HEK293 (cell line): ENCODE data around the gene PRKG1.

Source experiments
- CTCF ChIA-PET: fragments of 350-600 bp; formaldehyde crosslinking; extraction: SDS; loops from one replicate; lab custom pipeline; 2021; ENCODE audit warnings: antibody characterized with exemption; lab: Yijun Ruan, JAX
- POLR2A ChIA-PET: fragments of 300-600 bp; formaldehyde crosslinking; extraction: SDS; loops from one replicate; lab custom pipeline; 2020; ENCODE audit warnings: antibody characterized with exemption, inconsistent platforms; lab: Yijun Ruan, JAX
- H3K27ac ChIP-seq: fragments of 200-500 bp; sonication (Bioruptor generic); 2 replicates; pipeline ENCODE4 v1.5.1; 2014; ENCODE audit warnings: low read depth, low read length, control low read depth, inconsistent platforms; ENCODE audit errors: extremely low read depth
- H3K36me3 ChIP-seq, 2 experiments: fragments of 200-500 bp in 1 of 2; sonication (Bioruptor generic) in 1 of 2; 1 replicate in 1 of 2; 2 replicates in 1 of 2; pipeline ENCODE4 v1.5.1; 2014 to 2017; ENCODE audit warnings: inconsistent platforms in 2 of 2, low read length in 2 of 2; ENCODE audit not compliant: control insufficient read depth in 2 of 2, insufficient read depth in 1 of 2
- H3K4me1 ChIP-seq: fragments of 200-500 bp; sonication (Bioruptor generic); 2 replicates; pipeline ENCODE4 v1.5.1; 2014; ENCODE audit warnings: mild to moderate bottlenecking, low read length, inconsistent platforms; ENCODE audit not compliant: control insufficient read depth, insufficient read depth
- H3K4me3 ChIP-seq: 2 replicates; pipeline ENCODE4 v1.5.1; 2011; ENCODE audit warnings: low read depth, mild to moderate bottlenecking, control low read depth, low read length, moderate library complexity
- H3K9me3 ChIP-seq: fragments of 200-500 bp; sonication (Bioruptor generic); 2 replicates; pipeline ENCODE4 v1.5.1; 2014; ENCODE audit warnings: low read depth, low read length, inconsistent platforms; ENCODE audit not compliant: control insufficient read depth, insufficient read depth
- ATF2 ChIP-seq: fragments of 450-650 bp; formaldehyde crosslinking; IDR thresholded peaks from 2 replicates; pipeline ENCODE4 v1.5.1; 2016; ENCODE audit warnings: missing biosample characterization, missing genetic modification characterization, low read depth
- EGR2 ChIP-seq: fragments of 450-650 bp; formaldehyde crosslinking; IDR thresholded peaks from 2 replicates; pipeline ENCODE4 v1.5.1; 2016; ENCODE audit warnings: low read depth, missing biosample characterization, missing genetic modification characterization
- IKZF3 ChIP-seq: fragments of 450-650 bp; IDR thresholded peaks from 2 replicates; pipeline ENCODE4 v1.5.0; 2018; ENCODE audit warnings: missing biosample characterization, mild to moderate bottlenecking, missing genetic modification characterization, moderate library complexity
- SALL2 ChIP-seq: fragments of 450-650 bp; formaldehyde crosslinking; IDR thresholded peaks from 2 replicates; pipeline ENCODE4 v1.5.0; 2017; ENCODE audit warnings: missing biosample characterization, mild to moderate bottlenecking, missing genetic modification characterization, borderline replicate concordance
- WT1 ChIP-seq: fragments of 450-650 bp; formaldehyde crosslinking; IDR thresholded peaks from 2 replicates; pipeline ENCODE4 v1.5.1; 2016; ENCODE audit warnings: missing biosample characterization, missing genetic modification characterization
- ZBTB10 ChIP-seq: fragments of 450-650 bp; formaldehyde crosslinking; IDR thresholded peaks from 2 replicates; pipeline ENCODE4 v1.5.1; 2016; ENCODE audit warnings: missing biosample characterization, missing genetic modification characterization
- ZNF169 ChIP-seq: fragments of 450-650 bp; formaldehyde crosslinking; IDR thresholded peaks from 2 replicates; pipeline ENCODE4 v1.5.1; 2016; ENCODE audit warnings: missing biosample characterization, missing genetic modification characterization
- ZNF19 ChIP-seq: fragments of 450-650 bp; formaldehyde crosslinking; IDR thresholded peaks from 2 replicates; pipeline ENCODE4; 2016; ENCODE audit warnings: missing biosample characterization, missing genetic modification characterization, low read depth
- ZNF292 ChIP-seq: fragments of 450-650 bp; formaldehyde crosslinking; IDR thresholded peaks from 2 replicates; pipeline ENCODE4 v1.5.1; 2016; ENCODE audit warnings: low read depth, missing biosample characterization, missing genetic modification characterization, borderline replicate concordance
- ZNF37A ChIP-seq: fragments of 450-650 bp; IDR thresholded peaks from 2 replicates; pipeline ENCODE4 v1.5.1; 2018; ENCODE audit warnings: missing biosample characterization, missing genetic modification characterization
- ZNF391 ChIP-seq: fragments of 450-650 bp; formaldehyde crosslinking; IDR thresholded peaks from 2 replicates; pipeline ENCODE4 v1.5.1; 2016; ENCODE audit warnings: low read depth, missing biosample characterization, missing genetic modification characterization, borderline replicate concordance
- ZNF529 ChIP-seq: fragments of 450-650 bp; formaldehyde crosslinking; IDR thresholded peaks from 2 replicates; pipeline ENCODE4 v1.5.1; 2017; ENCODE audit warnings: missing genetic modification characterization, missing biosample characterization; ENCODE audit not compliant: insufficient replicate concordance
- ZNF544 ChIP-seq: fragments of 450-650 bp; formaldehyde crosslinking; IDR thresholded peaks from 2 replicates; pipeline ENCODE4 v1.5.0; 2017; ENCODE audit warnings: missing biosample characterization, missing genetic modification characterization
- ZNF549 ChIP-seq: fragments of 450-650 bp; IDR thresholded peaks from 2 replicates; pipeline ENCODE4 v1.5.1; 2018; ENCODE audit warnings: missing biosample characterization, missing genetic modification characterization, mild to moderate bottlenecking, inconsistent platforms, moderate library complexity
- ZNF600 ChIP-seq: fragments of 450-650 bp; formaldehyde crosslinking; IDR thresholded peaks from 2 replicates; pipeline ENCODE4 v1.5.1; 2016; ENCODE audit warnings: missing biosample characterization, missing genetic modification characterization
- ZNF626 ChIP-seq: fragments of 450-650 bp; sonication (Bioruptor Pico); formaldehyde crosslinking; IDR thresholded peaks from 2 replicates; pipeline ENCODE4 v1.5.1; 2018; ENCODE audit warnings: missing biosample characterization, missing genetic modification characterization, inconsistent platforms
- ZNF629 ChIP-seq: fragments of 450-650 bp; formaldehyde crosslinking; IDR thresholded peaks from 2 replicates; pipeline ENCODE4 v1.5.1; 2017; ENCODE audit warnings: missing biosample characterization, missing genetic modification characterization
- ZNF639 ChIP-seq: fragments of 450-650 bp; formaldehyde crosslinking; IDR thresholded peaks from 2 replicates; pipeline ENCODE4 v1.5.1; 2016; ENCODE audit warnings: missing biosample characterization, missing genetic modification characterization
- ZNF660 ChIP-seq: fragments of 450-650 bp; IDR thresholded peaks from 2 replicates; pipeline ENCODE4 v1.5.1; 2018; ENCODE audit warnings: missing biosample characterization, mild to moderate bottlenecking, missing genetic modification characterization
- ZNF677 ChIP-seq: fragments of 450-650 bp; IDR thresholded peaks from 2 replicates; pipeline ENCODE4 v1.5.0; 2018; ENCODE audit warnings: missing biosample characterization, mild to moderate bottlenecking, missing genetic modification characterization, moderate library complexity
- TF ChIP-seq, protein P1 (sequence below): fragments of 450-650 bp; formaldehyde crosslinking; IDR thresholded peaks from 2 replicates; pipeline ENCODE4 v1.5.1; 2016; ENCODE audit warnings: missing biosample characterization, missing genetic modification characterization, borderline replicate concordance
- TF ChIP-seq, protein P2 (sequence below): fragments of 450-650 bp; formaldehyde crosslinking; IDR thresholded peaks from 2 replicates; pipeline ENCODE4 v1.5.1; 2016; ENCODE audit warnings: missing biosample characterization, missing genetic modification characterization

PRKG1 gene

GRCh38 chr10:51358227-51358626 lies 283.9 kb downstream of the PRKG1 start:
- TF ChIP-seq ZNF391 (tag by site-specific recombination) (no peak), ZNF37A (tag by site-specific recombination) (no peak)
- TF ChIP-seq, all 188 proteins: peak for 0
- H3K9me3 ChIP-seq, result no peaks in the 10 kb centered on the region
- ChIA-PET CTCF (interaction anchor here (0.7 kb wide), 1 partner anchor 361 kb away, joined by 3 read pairs; no protein-coding TSS in a partner anchor), POLR2A (no interaction called here)
- no peak overlapping the region for H3K4me3 ChIP-seq
- H3K4me1 ChIP-seq, result no peaks in the 10 kb centered on the region
- no peak overlapping the region for H3K27ac ChIP-seq
- no peaks in the 10 kb centered on the region for H3K36me3 ChIP-seq

DNA sequence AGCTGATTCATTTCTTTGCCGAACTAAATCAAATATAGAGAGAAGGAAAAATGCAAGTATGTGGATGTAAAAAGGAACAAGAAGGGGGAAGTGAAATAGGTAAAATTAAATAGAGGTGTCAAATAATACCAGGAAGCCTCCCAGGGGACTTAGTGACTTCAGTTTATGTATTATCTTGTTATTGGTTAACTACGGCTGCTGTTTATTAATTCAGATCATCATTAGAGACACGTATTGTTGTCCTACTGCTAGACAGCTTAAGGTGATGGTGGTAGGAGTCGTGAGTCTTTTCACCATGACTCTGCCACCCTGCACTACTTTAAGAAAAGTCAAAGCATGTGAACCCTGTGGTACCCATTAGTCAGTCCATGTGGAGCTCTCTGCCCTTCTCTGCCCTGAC lies 289.1 kb downstream of the PRKG1 start:
- no peak overlapping the region for H3K4me3 ChIP-seq
- H3K27ac ChIP-seq, result no peak overlapping the region
- POLR2A ChIA-PET, result interaction anchor here (0.7 kb wide), 1 partner anchor 960 kb away, joined by 6 read pairs; no protein-coding TSS in a partner anchor
- H3K9me3 ChIP-seq, result no peaks in the 10 kb centered on the region
- TF ChIP-seq EGR2 (tag by site-specific recombination) (no peak), IKZF3 (tag by site-specific recombination) (no peak), WT1 (tag by site-specific recombination) (no peak), ZNF639 (tag by site-specific recombination) (no peak), ZNF529 (tag by site-specific recombination) (no peak), ZNF629 (tag by site-specific recombination) (no peak), ZNF626 (tag by site-specific recombination) (no peak)
- TF ChIP-seq, protein P1, sequence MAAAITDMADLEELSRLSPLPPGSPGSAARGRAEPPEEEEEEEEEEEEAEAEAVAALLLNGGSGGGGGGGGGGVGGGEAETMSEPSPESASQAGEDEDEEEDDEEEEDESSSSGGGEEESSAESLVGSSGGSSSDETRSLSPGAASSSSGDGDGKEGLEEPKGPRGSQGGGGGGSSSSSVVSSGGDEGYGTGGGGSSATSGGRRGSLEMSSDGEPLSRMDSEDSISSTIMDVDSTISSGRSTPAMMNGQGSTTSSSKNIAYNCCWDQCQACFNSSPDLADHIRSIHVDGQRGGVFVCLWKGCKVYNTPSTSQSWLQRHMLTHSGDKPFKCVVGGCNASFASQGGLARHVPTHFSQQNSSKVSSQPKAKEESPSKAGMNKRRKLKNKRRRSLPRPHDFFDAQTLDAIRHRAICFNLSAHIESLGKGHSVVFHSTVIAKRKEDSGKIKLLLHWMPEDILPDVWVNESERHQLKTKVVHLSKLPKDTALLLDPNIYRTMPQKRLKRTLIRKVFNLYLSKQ (tag by site-specific recombination), result no peak
- TF ChIP-seq, all 188 proteins: peak for 0
- peaks cover 3% of the 10 kb centered on the region; the same call in 1 of the 2 replicates for H3K4me1 ChIP-seq
- H3K36me3 ChIP-seq, result no peaks in the 10 kb centered on the region
- CTCF ChIA-PET, result interaction anchor here (0.6 kb wide), 1 partner anchor 14 kb away, joined by 3 read pairs; no protein-coding TSS in a partner anchor

DNA sequence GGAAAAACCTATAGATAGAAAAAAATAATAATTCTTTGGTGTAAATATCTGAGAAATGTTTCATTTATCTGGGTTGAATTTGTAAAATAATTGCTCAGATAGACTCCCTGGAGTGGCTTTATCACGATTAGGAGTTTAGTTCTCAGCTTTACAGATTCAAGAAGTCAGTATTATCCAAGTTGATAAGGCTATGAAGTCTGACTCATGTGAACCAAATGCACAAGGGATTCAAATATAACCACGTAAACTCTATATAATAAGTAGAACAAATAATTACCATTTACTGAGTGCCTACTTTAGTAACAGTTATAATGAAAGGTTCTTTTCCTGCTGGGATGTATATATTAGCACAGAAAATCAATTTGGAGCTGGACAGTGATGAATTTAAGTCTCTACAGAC lies 290.4 kb downstream of the PRKG1 start:
- H3K27ac ChIP-seq, result no peak overlapping the region
- no peak overlapping the region for H3K4me3 ChIP-seq
- POLR2A ChIA-PET, result no interaction called here
- no peaks in the 10 kb centered on the region for H3K36me3 ChIP-seq
- TF ChIP-seq SALL2 (tag by site-specific recombination) (no peak), ZNF19 (tag by site-specific recombination) (no peak), ZNF677 (tag by site-specific recombination) (no peak), ZNF549 (no peak), ZNF600 (no peak), ZNF660 (no peak), ZBTB10 (tag by site-specific recombination) (no peak), ATF2 (tag by site-specific recombination) (no peak), ZNF544 (tag by site-specific recombination) (no peak), ZNF169 (tag by site-specific recombination) (no peak), ZNF292 (tag by site-specific recombination) (no peak)
- TF ChIP-seq, protein P2, sequence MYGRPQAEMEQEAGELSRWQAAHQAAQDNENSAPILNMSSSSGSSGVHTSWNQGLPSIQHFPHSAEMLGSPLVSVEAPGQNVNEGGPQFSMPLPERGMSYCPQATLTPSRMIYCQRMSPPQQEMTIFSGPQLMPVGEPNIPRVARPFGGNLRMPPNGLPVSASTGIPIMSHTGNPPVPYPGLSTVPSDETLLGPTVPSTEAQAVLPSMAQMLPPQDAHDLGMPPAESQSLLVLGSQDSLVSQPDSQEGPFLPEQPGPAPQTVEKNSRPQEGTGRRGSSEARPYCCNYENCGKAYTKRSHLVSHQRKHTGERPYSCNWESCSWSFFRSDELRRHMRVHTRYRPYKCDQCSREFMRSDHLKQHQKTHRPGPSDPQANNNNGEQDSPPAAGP (tag by site-specific recombination), result no peak
- TF ChIP-seq, all 188 proteins: peak for 0
- H3K9me3 ChIP-seq, result no peaks in the 10 kb centered on the region
- H3K4me1 ChIP-seq, result peaks cover 3% of the 10 kb centered on the region; the same call in 1 of the 2 replicates
- CTCF ChIA-PET, result interaction anchor here (0.6 kb wide), 1 partner anchor 898 kb away, joined by 3 read pairs; no protein-coding TSS in a partner anchor
